GM13977 (cell line): ENCODE data around the gene GRM3.

Source experiments
- DNase-seq: peaks from one replicate; pipeline ENCODE4 v3.0.0; 2012; ENCODE audit warnings: low spot score
- in situ Hi-C: fragments of 300-500 bp; cut with MboI; formaldehyde crosslinking; loops from one replicate; pipeline ENCODE4 v1.12.0; 2022; ENCODE audit warnings: low sequenced_read_pairs, low pct_unique_long_range_greater_than_20kb, mixed read lengths, inconsistent platforms; ENCODE audit not compliant: unreplicated experiment
- TF ChIP-seq, protein P1 (sequence below): IDR thresholded peaks from 2 replicates; pipeline ENCODE4 v1.5.1; 2012; ENCODE audit warnings: mild to moderate bottlenecking, control low read depth; ENCODE audit not compliant: insufficient read depth; ENCODE audit errors: extremely low read depth, missing control alignments

GRM3 gene

DNA sequence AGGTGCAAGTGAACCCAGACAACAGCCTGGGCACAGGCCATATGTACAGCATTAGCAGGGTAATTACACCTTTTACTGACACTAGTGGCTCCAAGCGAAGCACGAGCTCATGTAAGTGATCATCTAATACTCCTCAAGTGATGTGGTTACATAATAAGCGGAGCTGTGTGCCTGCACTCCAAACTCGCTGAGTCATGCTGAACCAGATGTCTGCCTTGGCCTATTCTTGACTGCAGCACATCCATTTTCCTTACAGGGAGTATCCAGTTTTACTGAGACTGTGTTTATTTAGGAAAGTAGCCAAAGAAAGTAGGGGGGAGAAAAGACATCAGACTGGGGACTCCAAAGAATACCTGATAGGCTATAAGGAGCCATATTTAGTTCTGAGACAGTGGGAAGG lies 90.1 kb downstream of the GRM3 start:
- in situ Hi-C loops, result no loop called here
- TF ChIP-seq, protein P1, sequence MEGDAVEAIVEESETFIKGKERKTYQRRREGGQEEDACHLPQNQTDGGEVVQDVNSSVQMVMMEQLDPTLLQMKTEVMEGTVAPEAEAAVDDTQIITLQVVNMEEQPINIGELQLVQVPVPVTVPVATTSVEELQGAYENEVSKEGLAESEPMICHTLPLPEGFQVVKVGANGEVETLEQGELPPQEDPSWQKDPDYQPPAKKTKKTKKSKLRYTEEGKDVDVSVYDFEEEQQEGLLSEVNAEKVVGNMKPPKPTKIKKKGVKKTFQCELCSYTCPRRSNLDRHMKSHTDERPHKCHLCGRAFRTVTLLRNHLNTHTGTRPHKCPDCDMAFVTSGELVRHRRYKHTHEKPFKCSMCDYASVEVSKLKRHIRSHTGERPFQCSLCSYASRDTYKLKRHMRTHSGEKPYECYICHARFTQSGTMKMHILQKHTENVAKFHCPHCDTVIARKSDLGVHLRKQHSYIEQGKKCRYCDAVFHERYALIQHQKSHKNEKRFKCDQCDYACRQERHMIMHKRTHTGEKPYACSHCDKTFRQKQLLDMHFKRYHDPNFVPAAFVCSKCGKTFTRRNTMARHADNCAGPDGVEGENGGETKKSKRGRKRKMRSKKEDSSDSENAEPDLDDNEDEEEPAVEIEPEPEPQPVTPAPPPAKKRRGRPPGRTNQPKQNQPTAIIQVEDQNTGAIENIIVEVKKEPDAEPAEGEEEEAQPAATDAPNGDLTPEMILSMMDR, result no peak
- DNase-seq, result no peak

DNA sequence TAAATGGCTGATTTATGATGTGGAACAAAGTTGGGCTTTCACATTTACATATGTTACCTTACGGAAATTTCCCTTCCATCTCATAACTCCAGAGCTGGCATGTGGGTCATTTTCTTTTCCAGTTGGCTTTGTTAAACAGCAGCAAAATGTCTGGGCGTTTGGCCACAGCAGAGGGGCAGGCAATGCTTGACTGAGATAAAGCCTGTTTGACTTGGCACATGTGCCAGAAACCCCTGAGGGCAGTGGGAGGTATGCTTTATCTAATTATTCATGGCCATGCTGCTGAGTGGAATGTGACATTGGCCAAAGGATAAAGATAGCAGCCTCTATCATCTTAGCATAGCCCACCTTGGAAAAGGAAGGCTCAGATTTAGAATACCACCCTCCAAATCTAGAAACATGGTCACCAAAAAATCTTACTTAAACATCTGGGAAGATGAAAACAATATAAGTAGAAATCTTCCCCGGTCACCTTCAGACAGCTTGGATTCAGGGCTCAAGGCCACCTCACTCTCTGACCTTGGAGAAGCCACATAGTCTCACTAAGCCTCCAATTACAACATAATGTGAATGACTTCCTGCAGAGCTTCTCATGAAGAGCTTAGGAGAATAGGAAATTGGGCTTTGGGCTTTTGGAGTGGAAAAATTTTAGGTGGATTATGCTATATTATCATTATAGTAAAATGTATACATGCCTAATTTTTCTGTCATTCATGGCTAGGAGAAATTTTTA lies 101.5 kb downstream of the GRM3 start:
- TF ChIP-seq, protein P1, result no peak
- in situ Hi-C loops, result no loop called here
- DNase-seq, result no peak

DNA sequence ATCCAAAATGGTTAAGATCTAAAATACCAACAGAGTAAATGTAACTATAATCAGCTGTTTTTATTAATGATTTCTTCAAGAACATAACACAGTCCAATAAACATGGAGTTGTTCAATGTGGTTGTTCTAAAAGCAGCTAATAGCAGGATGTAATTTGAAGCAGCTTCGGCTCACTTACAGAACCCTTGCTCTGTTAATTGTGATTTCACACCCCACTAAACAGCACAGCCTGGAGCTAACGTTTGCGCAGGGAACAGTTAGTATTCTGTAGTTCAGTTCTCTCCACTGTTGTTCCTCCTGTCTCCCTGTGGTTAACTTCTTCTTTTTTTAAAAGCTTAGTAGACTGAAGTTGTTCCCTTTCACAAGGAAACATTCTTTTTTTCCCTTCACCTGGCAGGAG lies 104.0 kb downstream of the GRM3 start:
- in situ Hi-C loops, result no loop called here
- TF ChIP-seq, protein P1, result no peak
- DNase-seq, result no peak

DNA sequence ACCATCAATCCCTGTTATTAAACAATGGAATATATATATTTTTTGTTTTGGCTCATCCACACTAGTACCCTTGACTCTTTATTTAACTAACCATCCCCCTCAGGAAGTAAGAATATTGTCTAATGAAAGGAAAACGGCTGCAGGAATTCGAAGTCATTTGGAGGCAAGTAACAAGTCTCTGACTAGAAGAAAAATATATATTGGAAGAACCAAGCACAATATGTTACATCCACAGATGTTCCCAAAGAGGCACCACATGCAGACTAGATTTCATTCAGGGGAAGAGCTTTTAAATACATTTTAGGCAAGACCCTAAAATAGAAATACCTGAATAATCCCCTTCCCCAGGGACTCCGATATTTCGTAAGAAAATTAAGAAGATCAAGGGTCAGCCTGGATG lies 104.5 kb downstream of the GRM3 start:
- in situ Hi-C loops, result no loop called here
- TF ChIP-seq, protein P1, result no peak

DNA sequence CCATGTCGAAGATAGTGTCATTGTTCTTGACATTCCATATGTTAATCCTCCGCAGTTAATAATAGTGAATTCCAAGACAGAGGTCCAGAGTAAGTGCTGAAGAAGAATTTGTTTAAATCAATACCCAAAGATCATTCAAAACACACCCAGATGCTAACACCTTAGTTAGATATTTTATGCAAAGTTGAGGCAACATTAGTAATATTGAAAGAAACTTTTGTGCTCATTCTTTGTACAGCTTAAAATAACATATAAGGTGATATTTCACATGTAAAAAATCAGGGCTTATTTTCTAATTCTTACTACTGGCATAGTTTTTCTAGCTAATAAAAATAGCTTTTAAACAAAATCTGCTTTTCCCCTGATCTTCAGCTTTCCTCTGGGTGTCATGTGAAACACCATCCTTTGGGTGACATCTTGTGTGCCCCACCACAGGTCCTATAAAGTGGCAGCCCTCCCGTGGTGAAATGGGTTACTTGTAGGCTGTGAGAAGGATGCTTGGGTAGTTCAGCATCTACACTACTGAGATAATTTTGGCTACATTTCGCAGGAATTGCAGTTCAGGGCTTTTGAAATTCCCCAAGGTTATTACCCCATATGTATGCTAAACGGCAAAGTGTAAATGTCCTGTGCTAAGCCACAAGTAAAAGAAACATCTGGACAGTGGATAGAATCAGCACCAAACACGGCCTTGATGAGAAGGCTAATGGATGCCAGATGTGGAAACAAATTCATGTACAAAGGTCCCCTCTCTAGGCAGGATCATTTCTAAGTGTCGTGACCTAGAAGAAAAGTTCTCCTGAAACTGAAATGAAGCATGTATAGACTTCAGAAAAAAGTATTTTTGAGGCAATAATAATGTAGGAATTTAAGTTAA lies 105.4 kb downstream of the GRM3 start:
- TF ChIP-seq, protein P1, result no peak
- in situ Hi-C loops, result no loop called here

More for the DNA sequence above, 104.5 kb downstream of the GRM3 start:
- no peak for DNase-seq

DNA sequence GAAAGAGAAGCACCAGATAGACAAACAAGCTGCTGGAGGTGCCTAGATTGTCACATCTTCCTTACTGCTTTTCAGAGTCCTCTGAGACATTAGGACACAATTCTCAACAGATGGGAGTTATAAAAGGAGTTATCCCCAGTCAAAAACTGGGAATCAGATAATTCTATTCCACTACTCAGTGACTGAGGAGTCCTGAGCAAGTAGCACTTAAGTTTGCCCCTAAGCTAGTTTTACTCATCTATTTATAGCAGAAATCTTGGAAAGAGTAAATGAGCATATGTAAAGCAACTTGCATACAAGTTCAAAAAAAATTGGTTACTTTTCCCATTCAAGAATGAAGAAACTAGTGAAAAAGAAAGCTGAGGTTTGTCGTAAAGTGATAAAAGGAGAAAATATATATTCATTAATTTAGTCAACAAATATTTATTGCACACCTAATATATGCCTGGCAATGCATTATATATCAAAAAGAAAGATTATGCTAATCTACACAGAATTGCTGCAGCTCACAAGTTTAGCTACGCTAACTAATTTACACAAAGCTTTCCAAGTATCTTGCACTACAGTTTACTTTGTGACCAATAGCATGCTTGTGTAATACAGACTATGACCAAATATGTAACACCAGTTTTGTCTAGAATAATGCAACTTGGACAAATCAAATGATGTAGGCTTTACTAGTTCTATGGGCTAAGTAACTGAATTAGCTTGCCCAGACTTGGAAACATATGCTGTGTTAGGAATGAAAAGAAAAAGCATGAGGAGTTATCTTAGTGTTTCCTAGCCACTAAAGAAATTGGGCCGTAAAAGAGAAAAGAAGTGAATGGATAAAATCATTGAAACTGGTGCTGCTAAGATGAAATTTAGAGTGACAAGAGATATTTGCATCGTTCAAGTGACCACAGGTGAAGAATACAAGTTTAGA lies 106.3 kb downstream of the GRM3 start:
- TF ChIP-seq, protein P1, result no peak
- in situ Hi-C loops, result no loop called here

More for the DNA sequence above, 105.4 kb downstream of the GRM3 start:
- DNase-seq, result no peak

More for the DNA sequence above, 106.3 kb downstream of the GRM3 start:
- DNase-seq, result no peak
